ENCODE data around the gene ATRIP. TPM values are rescaled to one million over a fixed set of nuclear protein-coding genes. Genes with fewer than 3 reads are reported as not detected.
"Not testable (repeated sequence)": the region's sequence is repeated elsewhere in the genome, so short reads cannot be mapped to it uniquely, and the experiment has no call there.

ATRIP gene
- total RNA-seq, 1 donor from 2014 or later: 9.0 TPM

DNA sequence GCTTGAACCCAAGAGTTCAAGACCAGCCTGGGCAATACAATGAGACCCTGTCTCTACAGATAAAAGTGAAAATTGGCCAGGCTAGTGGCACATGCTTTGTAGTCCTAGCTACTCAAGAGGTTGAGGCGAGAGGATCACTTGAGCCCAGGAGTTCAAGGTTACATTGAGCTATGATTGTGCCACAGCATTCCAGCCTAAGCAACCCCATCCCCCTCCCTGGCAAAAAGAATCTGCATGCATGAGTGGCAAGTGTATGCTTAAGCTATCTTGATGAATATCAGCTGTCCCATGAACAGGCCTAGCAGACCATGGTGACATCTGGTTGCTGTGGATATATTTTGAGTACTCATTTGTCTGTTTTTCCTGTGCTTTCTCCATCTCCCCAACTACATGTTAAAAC lies 4.7 kb downstream of the ATRIP start:
- Histone ChIP-seq H3K4me3 (no peak overlapping the region), H3K36me3 (peaks cover 38 to 54% of the 10 kb centered on the region in 2 donors), H3K4me1 (peaks cover 3 to 6% of the 10 kb centered on the region in 2 donors), H3K27me3 (no peaks in the 10 kb centered on the region), H3K9me3 (no peaks in the 10 kb centered on the region), H3K27ac (no peak overlapping the region)
- no peak for DNase-seq (ENCODE audit: low spot score in 2 of 2)
- intact Hi-C loops (cut with DNase I): no loop called here
- TF ChIP-seq, protein P1, sequence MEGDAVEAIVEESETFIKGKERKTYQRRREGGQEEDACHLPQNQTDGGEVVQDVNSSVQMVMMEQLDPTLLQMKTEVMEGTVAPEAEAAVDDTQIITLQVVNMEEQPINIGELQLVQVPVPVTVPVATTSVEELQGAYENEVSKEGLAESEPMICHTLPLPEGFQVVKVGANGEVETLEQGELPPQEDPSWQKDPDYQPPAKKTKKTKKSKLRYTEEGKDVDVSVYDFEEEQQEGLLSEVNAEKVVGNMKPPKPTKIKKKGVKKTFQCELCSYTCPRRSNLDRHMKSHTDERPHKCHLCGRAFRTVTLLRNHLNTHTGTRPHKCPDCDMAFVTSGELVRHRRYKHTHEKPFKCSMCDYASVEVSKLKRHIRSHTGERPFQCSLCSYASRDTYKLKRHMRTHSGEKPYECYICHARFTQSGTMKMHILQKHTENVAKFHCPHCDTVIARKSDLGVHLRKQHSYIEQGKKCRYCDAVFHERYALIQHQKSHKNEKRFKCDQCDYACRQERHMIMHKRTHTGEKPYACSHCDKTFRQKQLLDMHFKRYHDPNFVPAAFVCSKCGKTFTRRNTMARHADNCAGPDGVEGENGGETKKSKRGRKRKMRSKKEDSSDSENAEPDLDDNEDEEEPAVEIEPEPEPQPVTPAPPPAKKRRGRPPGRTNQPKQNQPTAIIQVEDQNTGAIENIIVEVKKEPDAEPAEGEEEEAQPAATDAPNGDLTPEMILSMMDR (IDR thresholded peaks at IDR 0.05): no peak

DNA sequence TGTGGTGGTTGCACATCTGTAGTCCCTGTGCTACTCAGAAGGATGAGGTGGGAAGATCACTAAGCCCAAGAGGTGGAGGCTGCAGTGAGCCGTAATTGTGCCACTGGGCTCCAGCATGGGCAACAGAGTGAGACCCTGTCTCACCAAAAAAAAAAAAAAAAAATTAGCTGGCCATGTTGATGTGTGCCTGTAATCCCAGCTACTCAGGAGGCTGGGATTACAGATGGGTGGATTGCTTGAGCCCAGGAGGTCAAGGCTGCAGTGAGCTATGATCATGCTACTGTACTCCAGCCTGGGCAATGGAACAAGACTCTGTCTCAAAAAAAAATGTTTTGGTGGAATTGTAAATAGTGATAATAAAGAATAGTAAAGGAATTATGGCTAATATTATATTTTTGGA lies 9.9 kb downstream of the ATRIP start:
- H3K36me3 ChIP-seq: peaks cover 70 to 94% of the 10 kb centered on the region in 2 donors
- H3K9me3 ChIP-seq: no peaks in the 10 kb centered on the region
- no peak overlapping the region for H3K27ac ChIP-seq
- H3K4me3 ChIP-seq: no peak overlapping the region
- no peaks in the 10 kb centered on the region for H3K4me1 ChIP-seq
- intact Hi-C loops (cut with DNase I): no loop called here
- TF ChIP-seq, protein P1 (IDR thresholded peaks at IDR 0.05): no peak
- DNase-seq (ENCODE audit: low spot score in 2 of 2): no peak
- H3K27me3 ChIP-seq: no peaks in the 10 kb centered on the region

DNA sequence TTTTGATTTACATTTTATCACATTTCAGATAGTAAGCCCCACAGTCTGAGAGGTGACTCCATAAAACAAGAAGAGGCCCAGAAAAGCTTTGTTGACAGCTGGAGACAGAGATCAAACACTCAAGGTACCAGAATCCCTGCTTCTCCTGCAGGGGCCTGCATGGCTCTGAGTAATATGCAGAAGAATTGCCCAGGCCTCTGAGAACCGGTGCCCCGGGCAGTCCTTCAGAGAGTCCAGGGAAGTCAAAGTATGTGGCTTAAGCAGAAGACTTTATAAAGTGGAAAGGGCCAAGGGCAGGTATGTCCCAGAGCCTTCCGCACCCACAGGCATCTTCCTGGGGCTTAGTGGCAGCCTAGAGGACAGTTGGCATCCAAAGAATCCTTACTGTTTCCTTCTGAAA lies 12.8 kb downstream of the ATRIP start:
- Histone ChIP-seq H3K27ac (no peak overlapping the region), H3K4me1 (no peaks in the 10 kb centered on the region), H3K36me3 (peaks cover 49 to 68% of the 10 kb centered on the region in 2 donors), H3K27me3 (no peaks in the 10 kb centered on the region), H3K9me3 (no peaks in the 10 kb centered on the region), H3K4me3 (no peak overlapping the region)
- intact Hi-C loops (cut with DNase I): no loop called here
- TF ChIP-seq, protein P1 (IDR thresholded peaks at IDR 0.05): no peak
- DNase-seq (ENCODE audit: low spot score in 2 of 2): no peak

DNA sequence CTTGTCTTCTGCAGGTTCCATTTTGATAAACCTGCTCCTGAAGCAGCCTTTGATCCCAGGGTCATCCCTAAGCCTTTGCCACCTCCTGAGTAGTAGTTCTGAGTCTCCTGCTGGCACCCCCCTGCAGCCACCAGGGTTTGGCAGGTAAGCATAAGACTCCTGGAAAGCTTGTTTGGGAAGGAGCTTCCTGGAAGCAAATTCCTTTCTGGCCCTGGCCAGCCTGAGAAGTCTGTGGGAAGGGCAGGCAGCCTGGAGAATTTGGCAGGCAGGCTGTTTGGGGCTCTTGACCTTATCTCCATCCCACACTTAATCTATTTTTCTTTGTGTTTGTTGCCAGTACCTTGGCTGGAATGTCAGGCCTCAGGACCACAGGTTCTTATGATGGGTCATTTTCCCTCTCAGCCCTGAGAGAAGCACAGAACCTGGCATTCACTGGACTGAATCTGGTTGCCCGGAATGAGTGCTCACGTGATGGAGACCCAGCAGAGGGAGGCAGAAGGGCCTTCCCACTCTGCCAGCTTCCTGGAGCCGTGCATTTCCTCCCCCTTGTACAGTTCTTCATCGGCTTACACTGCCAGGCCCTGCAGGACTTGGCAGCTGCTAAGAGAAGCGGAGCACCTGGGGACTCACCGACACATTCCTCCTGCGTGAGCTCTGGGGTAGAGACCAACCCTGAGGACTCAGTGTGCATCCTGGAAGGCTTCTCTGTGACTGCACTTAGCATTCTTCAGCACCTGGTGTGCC lies 13.4 kb downstream of the ATRIP start:
- H3K27ac ChIP-seq: no peak overlapping the region
- peaks cover 47 to 62% of the 10 kb centered on the region in 2 donors for H3K36me3 ChIP-seq

DNA sequence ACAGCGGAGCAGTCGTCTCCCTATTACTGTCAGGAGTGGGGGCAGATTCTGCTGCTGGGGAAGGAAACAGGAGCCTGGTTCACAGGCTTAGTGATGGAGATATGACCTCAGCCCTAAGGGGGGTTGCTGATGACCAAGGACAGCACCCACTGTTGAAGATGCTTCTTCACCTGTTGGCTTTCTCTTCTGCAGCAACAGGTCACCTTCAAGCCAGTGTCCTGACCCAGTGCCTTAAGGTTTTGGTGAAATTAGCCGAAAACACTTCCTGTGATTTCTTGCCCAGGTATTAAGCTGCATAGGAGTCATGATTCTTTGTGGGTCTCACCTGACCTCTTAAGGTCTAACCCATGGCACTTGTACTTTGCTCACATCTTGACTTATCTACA lies 14.0 kb downstream of the ATRIP start:
- Histone ChIP-seq H3K27ac (no peak overlapping the region), H3K36me3 (peaks cover 42 to 56% of the 10 kb centered on the region in 2 donors), H3K9me3 (no peaks in the 10 kb centered on the region), H3K4me3 (no peak overlapping the region), H3K4me1 (peaks cover 0 to 5% of the 10 kb centered on the region in 2 donors), H3K27me3 (no peaks in the 10 kb centered on the region)
- TF ChIP-seq, protein P1 (IDR thresholded peaks at IDR 0.05): no peak
- intact Hi-C loops (cut with DNase I): no loop called here
- DNase-seq (ENCODE audit: low spot score in 2 of 2): no peak

More for the DNA sequence above, 13.4 kb downstream of the ATRIP start:
- Histone ChIP-seq H3K9me3 (no peaks in the 10 kb centered on the region), H3K4me3 (no peak overlapping the region), H3K4me1 (peaks cover 0 to 1% of the 10 kb centered on the region in 2 donors), H3K27me3 (no peaks in the 10 kb centered on the region)
- TF ChIP-seq, protein P1 (IDR thresholded peaks at IDR 0.05): no peak
- intact Hi-C loops (cut with DNase I): no loop called here
- DNase-seq (ENCODE audit: low spot score in 2 of 2): no peak

DNA sequence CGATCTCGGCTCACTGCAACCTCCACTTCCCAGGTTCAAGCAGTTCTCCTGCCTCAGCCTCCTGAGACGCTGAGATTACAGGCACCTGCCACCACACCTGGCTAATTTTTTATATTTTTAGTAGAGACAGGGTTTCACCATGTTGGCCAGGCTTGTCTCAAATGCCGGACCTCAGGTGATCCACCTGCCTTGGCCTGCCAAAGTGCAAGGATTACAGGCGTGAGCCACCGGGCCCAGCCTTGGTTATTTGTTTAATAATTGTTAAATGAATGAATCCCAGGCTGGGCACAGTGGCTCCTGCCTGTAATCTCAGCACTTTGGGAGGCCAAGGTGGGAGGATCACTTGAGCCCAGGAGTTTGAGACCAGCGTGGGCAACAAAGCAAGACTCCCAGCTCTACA lies 15.2 kb downstream of the ATRIP start:
- H3K9me3 ChIP-seq; H3K27ac ChIP-seq; DNase-seq (ENCODE audit: low spot score in 2 of 2); intact Hi-C loops (cut with DNase I); H3K27me3 ChIP-seq; H3K4me3 ChIP-seq: not testable (repeated sequence)
- H3K36me3 ChIP-seq: peaks cover 32 to 44% of the 10 kb centered on the region in 2 donors
- peaks cover 5 to 11% of the 10 kb centered on the region in 2 donors for H3K4me1 ChIP-seq

Data from ascending aorta (tissue), 2 donors.